ENCODE data around the gene PRCC. TPM values are rescaled to one million over a fixed set of nuclear protein-coding genes. Genes with fewer than 3 reads are reported as not detected.

Gene PRCC
- total and polyA plus RNA-seq, 2 of the 13 experiments (the other 11 are each of a cell fraction or from before 2014, with no cell fraction given) = 24.2 to 40.5 TPM

- no peaks in the 10 kb centered on the region; a peak in 1 of 5 replicates for H3K27me3 ChIP-seq (ENCODE audit: control insufficient read depth in 1 of 2, insufficient read depth in 2 of 2, low read length in 2 of 2)
- no TSS peak for BruUV-seq (replicated peaks)
- peaks cover 10 to 37% of the 10 kb centered on the region in 2 experiments; a peak in 4 of 5 replicates for H3K36me3 ChIP-seq (replicated peaks in 1 of 2; ENCODE audit: control insufficient read depth in 1 of 2, insufficient read depth in 2 of 2, low read length in 2 of 2)
- TF ChIP-seq SKI (IDR thresholded peaks at IDR 0.05; ENCODE audit: partially characterized antibody) = no peak
- no peak for TF ChIP-seq SOX6 (IDR thresholded peaks at IDR 0.05)
- no peak for TF ChIP-seq SOX6 (CRISPR knock-in tag; IDR thresholded peaks at IDR 0.05)
- no peak for TF ChIP-seq MED13 (CRISPR knock-in tag; IDR thresholded peaks at IDR 0.05)
- TF ChIP-seq ZFP62 (CRISPR knock-in tag; IDR thresholded peaks at IDR 0.05) = no peak
- no peak for TF ChIP-seq ZFYVE20 (CRISPR knock-in tag; IDR thresholded peaks at IDR 0.05; ENCODE audit: borderline replicate concordance, low read depth)
- no peak for TF ChIP-seq LCORL (IDR thresholded peaks at IDR 0.05)
- no peak for TF ChIP-seq LCORL (CRISPR knock-in tag; IDR thresholded peaks at IDR 0.05)
- H3K9ac ChIP-seq (ENCODE audit: insufficient read depth, low read depth, low read length) = no peak overlapping the region
- H4K20me1 ChIP-seq (ENCODE audit: insufficient read depth, low read length) = peaks cover 13% of the 10 kb centered on the region
- no peak overlapping the region for H2AFZ ChIP-seq (ENCODE audit: low read length)
- ChIA-PET POLR2A (interaction anchor here (3.2 to 3.3 kb wide), 2 partner anchors 8 to 24 kb away, joined by 67 to 125 read pairs; partner anchors contain the start of genes HDGF and PRCC), CTCF (ENCODE audit: low intra/inter-chr PET ratio, low total read pairs) (no interaction called here)
- in situ Hi-C loops (cut with HindIII; ENCODE audit: extremely low pct_ligation_motif_present, low pct_unique_long_range_greater_than_20kb) (no loop called here), intact Hi-C loops (cut with micrococcal nuclease; ENCODE audit: unreplicated experiment) (no loop called here)
- peak overlapping the region; percentile 64 for H3K27ac ChIP-seq (ENCODE audit: extremely low read length, insufficient read depth, low read length)
- FAIRE-seq (no peak), DNase-seq (ENCODE audit: low spot score) (no peak), ATAC-seq (no peak)
- H3K4me1 ChIP-seq (ENCODE audit: insufficient read depth, low read length) = peaks cover 38% of the 10 kb centered on the region
- no peaks in the 10 kb centered on the region for H3K9me3 ChIP-seq (ENCODE audit: low read length)
- WGBS (ENCODE audit: low lambda C conversion rate) = 100% methylated on average over 4 of the region's 4 CpGs
- H3K4me3 ChIP-seq (replicated peaks in 1 of 3; ENCODE audit: insufficient read depth in 1 of 3, low read depth in 2 of 3, low read length in 3 of 3) = no peak overlapping the region
- peaks cover 35% of the 10 kb centered on the region for H3K79me2 ChIP-seq (ENCODE audit: insufficient read depth, low read length)
- no peak overlapping the region for H3K4me2 ChIP-seq (ENCODE audit: low read depth, low read length)
Observed at GRCh38 chr1:156742801-156743200, 24.5 kb upstream of the PRCC start.

- CTCF ChIA-PET (ENCODE audit: low intra/inter-chr PET ratio, low total read pairs) = no interaction called here
Observed at GRCh38 chr1:156743367-156744302, 23.7 kb upstream of the PRCC start.

More at GRCh38 chr1:156743367-156744302, 23.7 kb upstream of the PRCC start:
- Histone ChIP-seq H3K36me3 (replicated peaks in 1 of 2; ENCODE audit: control insufficient read depth in 1 of 2, insufficient read depth in 2 of 2, low read length in 2 of 2) (peaks cover 10 to 37% of the 10 kb centered on the region in 2 experiments; a peak in 4 of 5 replicates), H4K20me1 (ENCODE audit: insufficient read depth, low read length) (peaks cover 13% of the 10 kb centered on the region), H3K4me1 (ENCODE audit: insufficient read depth, low read length) (peaks cover 47% of the 10 kb centered on the region), H3K4me3 (replicated peaks in 1 of 3; ENCODE audit: insufficient read depth in 1 of 3, low read depth in 2 of 3, low read length in 3 of 3) (no peak overlapping the region), H3K27ac (ENCODE audit: extremely low read length, insufficient read depth, low read length) (no peak overlapping the region), H3K27me3 (ENCODE audit: control insufficient read depth in 1 of 2, insufficient read depth in 2 of 2, low read length in 2 of 2) (no peaks in the 10 kb centered on the region; a peak in 1 of 5 replicates), H3K4me2 (ENCODE audit: low read depth, low read length) (no peak overlapping the region), H3K9me3 (ENCODE audit: low read length) (no peaks in the 10 kb centered on the region), H3K79me2 (ENCODE audit: insufficient read depth, low read length) (peaks cover 44% of the 10 kb centered on the region), H2AFZ (ENCODE audit: low read length) (no peak overlapping the region), H3K9ac (ENCODE audit: insufficient read depth, low read depth, low read length) (no peak overlapping the region)
- DNase-seq (ENCODE audit: low spot score) (no peak), FAIRE-seq (no peak), ATAC-seq (no peak)
- no TSS peak for BruUV-seq (replicated peaks)
- TF ChIP-seq SP2 (CRISPR knock-in tag; IDR thresholded peaks at IDR 0.05) (no peak), AGO2 (optimal IDR thresholded peaks at IDR 0.05; ENCODE audit: low read depth, low read length) (peak; percentile 36)
- 95% methylated on average over 12 of the region's 14 CpGs for WGBS (ENCODE audit: low lambda C conversion rate)
- intact Hi-C loops (cut with micrococcal nuclease; ENCODE audit: unreplicated experiment) = no loop called here
- in situ Hi-C loops (cut with HindIII; ENCODE audit: extremely low pct_ligation_motif_present, low pct_unique_long_range_greater_than_20kb) = no loop called here
- POLR2A ChIA-PET = interaction anchor here (3.3 kb wide), 1 partner anchor 23 kb away, joined by 125 read pairs; the partner anchor contains the start of gene PRCC
